IPS-20b (cell line): ENCODE results near the gene DENND6B.
A peak's percentile ranks its signal among the peaks of the same experiment; 100 is the strongest.

ENCODE experiments used
- H3K27ac ChIP-seq: one replicate; pipeline ENCODE4 v1.5.1; 2013; ENCODE audit warnings: low read length
- H3K27me3 ChIP-seq: 2 replicates; pipeline ENCODE4 v1.6.1; 2013; ENCODE audit warnings: mild to moderate bottlenecking, low read length, inconsistent platforms; ENCODE audit not compliant: insufficient read depth
- H3K36me3 ChIP-seq: 2 replicates; pipeline ENCODE4 v1.6.1; 2013; ENCODE audit warnings: low read depth, mild to moderate bottlenecking, inconsistent platforms, low read length, moderate library complexity; ENCODE audit not compliant: insufficient read depth
- H3K4me1 ChIP-seq: 2 replicates; pipeline ENCODE4 v1.6.1; 2013; ENCODE audit warnings: mild to moderate bottlenecking, control low read depth, inconsistent platforms, low read length, moderate library complexity; ENCODE audit not compliant: insufficient read depth
- H3K4me3 ChIP-seq: 2 replicates; pipeline ENCODE4 v1.5.1; 2013; ENCODE audit warnings: mild to moderate bottlenecking, low read length, inconsistent platforms
- H3K9ac ChIP-seq: 2 replicates; pipeline ENCODE4 v1.6.1; 2013; ENCODE audit warnings: low read depth, mild to moderate bottlenecking, inconsistent platforms, low read length, moderate library complexity
- H3K9me3 ChIP-seq: 2 replicates; pipeline ENCODE4 v1.6.1; 2013; ENCODE audit warnings: mild to moderate bottlenecking, low read depth, low read length, inconsistent platforms; ENCODE audit not compliant: insufficient read depth

The DENND6B gene

DNA sequence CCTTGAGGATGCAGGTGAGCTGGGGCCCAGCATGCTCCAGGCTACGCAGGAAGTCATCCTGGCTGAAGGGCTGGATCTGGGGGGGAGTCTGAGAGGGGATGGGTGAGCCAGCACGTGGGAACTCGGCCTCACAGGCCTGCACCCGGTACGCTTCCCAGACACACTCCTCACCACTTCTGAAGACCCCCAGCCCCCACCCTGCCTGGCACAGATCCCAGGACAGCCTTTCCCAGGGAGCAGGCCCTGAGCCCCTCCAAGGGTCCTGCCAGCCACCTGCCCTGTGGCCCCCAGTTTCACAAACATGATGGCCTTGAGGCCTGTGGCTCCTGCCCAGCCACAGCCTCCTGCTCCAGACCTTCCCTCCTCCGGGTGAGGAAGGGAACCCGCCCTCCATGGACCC lies 13.8 kb downstream of the DENND6B start:
- Histone ChIP-seq H3K9me3 (no peaks in the 10 kb centered on the region), H3K27me3 (no peaks in the 10 kb centered on the region), H3K4me1 (peaks cover 10% of the 10 kb centered on the region; the same call in 1 of the 2 replicates), H3K36me3 (no peaks in the 10 kb centered on the region), H3K4me3 (no peak overlapping the region), H3K9ac (no peak overlapping the region), H3K27ac (no peak overlapping the region)

DNA sequence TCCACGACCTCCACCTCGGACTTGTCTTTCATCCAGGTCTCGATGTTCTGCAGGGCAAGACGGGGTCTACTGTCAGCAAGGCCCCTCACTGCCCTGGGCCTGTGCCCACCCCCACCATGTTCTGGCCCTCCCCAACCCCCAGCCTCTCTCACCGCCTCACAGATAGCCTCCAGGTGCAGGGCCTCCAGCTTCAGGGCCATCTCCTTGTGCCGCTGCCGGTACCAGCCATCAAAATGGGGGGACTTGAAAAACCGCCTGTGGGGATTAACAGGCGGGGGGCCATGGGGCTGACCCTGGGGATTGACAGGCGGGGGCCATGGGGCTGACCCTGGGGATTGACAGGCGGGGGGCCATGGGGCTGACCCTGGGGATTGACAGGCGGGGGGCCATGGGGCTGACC lies 14.4 kb downstream of the DENND6B start:
- Histone ChIP-seq H3K36me3 (no peaks in the 10 kb centered on the region), H3K27ac (no peak overlapping the region), H3K4me1 (peaks cover 10% of the 10 kb centered on the region; the same call in 1 of the 2 replicates), H3K27me3 (no peaks in the 10 kb centered on the region), H3K4me3 (no peak overlapping the region), H3K9ac (no peak overlapping the region), H3K9me3 (no peaks in the 10 kb centered on the region)

DNA sequence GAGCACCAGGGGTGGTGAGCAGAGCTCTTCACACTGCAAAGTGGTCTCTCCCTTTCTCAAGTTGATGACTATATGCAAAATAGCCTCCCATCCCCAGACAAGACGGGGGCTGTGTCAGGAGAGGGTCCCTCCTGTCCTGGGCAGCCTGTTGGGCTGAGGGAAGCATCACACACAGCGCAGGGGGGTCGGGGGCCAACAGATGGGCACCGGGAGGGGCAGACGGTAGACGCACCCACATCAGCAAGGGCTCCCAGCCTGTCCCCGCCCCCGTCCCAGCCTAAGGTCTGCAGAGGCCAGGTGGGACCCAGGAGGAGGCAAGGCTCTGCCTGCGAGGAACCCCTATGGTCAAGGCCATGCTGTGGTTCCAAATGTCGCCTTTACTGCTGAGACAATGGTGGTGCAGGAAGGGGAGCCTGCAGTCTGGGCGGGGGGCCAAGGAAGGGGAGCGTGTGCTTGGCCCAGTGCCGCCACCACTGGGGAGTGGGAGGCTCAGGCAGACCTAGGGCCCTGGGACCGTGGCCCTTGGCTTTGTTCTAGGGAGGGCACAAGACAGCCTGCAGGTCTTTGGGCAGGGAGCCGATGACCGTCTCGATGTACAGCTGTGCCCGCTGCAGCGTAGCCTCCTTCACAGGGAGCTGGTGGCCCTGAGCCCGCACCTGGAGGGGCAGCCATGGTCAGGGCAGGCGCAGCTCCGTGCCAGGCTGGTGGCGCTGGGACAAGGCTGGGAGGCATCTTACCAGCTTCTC lies 15.0 kb downstream of the DENND6B start:
- no peak overlapping the region for H3K9ac ChIP-seq
- H3K27me3 ChIP-seq, result peaks cover 2% of the 10 kb centered on the region; the same call in 1 of the 2 replicates
- H3K36me3 ChIP-seq, result no peaks in the 10 kb centered on the region
- peaks cover 10% of the 10 kb centered on the region; the same call in 1 of the 2 replicates for H3K4me1 ChIP-seq
- H3K4me3 ChIP-seq, result no peak overlapping the region
- no peak overlapping the region for H3K27ac ChIP-seq
- no peaks in the 10 kb centered on the region for H3K9me3 ChIP-seq

DNA sequence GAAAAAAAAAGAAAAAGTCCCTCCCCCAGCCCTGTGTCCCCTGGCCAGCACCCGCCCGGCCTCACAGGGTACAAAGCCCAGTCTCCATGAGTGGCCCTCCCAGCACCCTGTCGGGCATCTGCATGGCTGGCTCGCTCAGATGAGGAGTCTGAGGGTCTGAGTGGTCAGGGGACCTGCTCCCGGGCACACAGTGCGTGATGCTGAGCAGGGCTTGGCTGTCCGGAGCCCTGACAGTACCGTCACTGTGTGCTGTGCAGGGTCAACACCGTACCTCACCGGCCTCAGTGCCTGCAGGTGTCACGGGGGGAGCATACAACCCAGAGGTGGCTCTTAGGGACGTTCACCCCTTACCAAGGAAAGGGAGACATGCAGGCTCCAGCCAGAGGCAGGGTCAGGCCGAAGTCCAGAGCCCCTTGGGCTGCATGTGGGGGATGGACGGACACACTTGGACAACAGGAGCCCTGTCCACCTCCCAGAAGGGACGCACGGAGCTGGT lies 15.8 kb downstream of the DENND6B start:
- H3K36me3 ChIP-seq, result no peaks in the 10 kb centered on the region
- no peak overlapping the region for H3K9ac ChIP-seq

DNA sequence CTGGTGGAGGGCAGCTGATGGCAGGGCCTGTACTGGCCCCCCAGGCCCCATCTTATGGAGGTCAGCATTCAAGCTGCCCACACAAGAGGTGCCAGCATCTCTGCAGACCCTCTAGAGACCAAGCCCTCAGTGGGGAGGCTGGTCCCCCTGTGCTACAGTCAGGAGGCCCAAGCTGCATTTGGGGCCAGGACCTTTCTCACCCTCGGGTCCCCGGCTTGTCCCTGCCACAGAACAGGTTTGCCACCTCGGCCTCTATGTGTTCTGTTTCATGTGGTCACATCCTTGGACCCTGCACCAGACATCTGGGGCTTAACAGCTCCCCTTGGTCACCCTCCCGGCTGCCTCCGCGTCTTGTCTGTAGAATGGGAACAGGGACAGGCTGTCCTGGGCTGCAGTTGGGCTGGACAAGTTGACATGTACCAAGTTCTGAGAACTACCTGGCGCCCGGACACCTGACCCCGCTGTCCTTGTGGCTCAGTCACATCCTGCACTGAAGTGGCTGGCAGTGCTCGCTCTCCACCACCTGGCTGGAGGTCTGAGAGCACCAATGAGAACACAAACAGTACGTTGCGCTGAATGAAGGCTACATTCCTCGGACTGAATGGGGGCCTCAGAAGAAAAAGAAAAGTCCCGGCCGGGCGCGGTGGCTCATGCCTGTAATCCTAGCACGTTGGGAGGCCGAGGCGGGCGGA lies 16.6 kb downstream of the DENND6B start:
- H3K4me3 ChIP-seq, result no peak overlapping the region
- no peaks in the 10 kb centered on the region for H3K9me3 ChIP-seq
- H3K4me1 ChIP-seq, result peaks cover 18% of the 10 kb centered on the region
- no peaks in the 10 kb centered on the region for H3K36me3 ChIP-seq
- H3K27me3 ChIP-seq, result peaks cover 12% of the 10 kb centered on the region; the same call in 1 of the 2 replicates
- H3K27ac ChIP-seq, result no peak overlapping the region
- H3K9ac ChIP-seq, result no peak overlapping the region

More for the DNA sequence above, 15.8 kb downstream of the DENND6B start:
- no peaks in the 10 kb centered on the region for H3K9me3 ChIP-seq
- H3K27me3 ChIP-seq, result peaks cover 9% of the 10 kb centered on the region; the same call in 1 of the 2 replicates
- no peak overlapping the region for H3K4me3 ChIP-seq
- peaks cover 14% of the 10 kb centered on the region for H3K4me1 ChIP-seq
- H3K27ac ChIP-seq, result no peak overlapping the region

DNA sequence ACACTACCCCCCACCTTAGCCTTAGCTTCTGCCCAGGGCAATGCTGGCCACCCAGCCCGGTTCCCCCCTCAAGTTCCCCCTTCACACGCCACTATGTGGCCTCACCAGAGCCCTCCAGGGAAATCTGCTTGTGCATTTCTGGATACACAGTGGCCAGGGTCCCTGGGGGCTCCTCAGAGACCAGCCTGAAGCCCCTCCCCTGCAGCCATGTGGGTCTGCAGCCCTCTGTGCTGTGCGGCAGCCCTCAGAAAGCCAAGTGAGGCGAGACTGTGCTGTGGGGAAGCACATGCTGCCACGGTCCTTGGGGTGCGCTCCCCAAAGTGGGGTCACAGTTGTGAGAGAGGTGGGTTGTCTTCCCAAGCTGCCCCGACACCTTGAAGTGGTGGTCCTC lies 17.2 kb downstream of the DENND6B start:
- Histone ChIP-seq H3K27me3 (peaks cover 12% of the 10 kb centered on the region; the same call in 1 of the 2 replicates), H3K36me3 (no peaks in the 10 kb centered on the region), H3K27ac (no peak overlapping the region), H3K9me3 (no peaks in the 10 kb centered on the region), H3K4me3 (no peak overlapping the region), H3K9ac (no peak overlapping the region), H3K4me1 (peaks cover 18% of the 10 kb centered on the region)

DNA sequence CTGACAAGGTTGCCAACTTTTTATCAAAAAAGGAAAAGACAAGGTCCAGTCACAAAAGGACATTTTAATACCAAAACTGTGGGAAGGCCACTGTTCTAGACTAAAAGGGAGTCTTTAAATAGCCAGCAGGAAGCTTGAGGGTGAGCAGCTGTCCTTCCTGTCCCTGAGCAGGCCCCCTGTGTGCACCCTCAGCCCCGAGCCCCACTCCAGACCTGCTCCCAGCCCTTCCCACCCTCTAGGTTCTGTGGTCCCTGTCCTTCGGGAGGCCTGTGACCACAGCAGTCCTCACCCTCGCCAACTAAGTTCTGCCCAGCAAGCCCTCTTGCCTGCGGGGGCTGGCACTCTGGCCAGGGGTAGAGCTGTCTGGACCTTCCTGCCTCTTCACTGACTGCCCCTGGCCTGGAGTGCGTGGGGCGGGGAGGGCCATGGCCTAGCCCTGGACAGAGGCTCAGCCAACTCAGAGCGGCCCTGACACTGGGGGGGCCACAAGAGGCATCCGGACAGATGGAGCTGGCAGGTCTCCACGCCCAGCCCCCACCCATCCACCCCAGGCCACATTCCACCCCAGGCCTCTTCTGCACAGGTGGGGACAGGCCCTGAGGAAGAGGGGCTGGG lies 17.7 kb downstream of the DENND6B start:
- Histone ChIP-seq H3K4me1 (peaks cover 20% of the 10 kb centered on the region), H3K9me3 (no peaks in the 10 kb centered on the region), H3K4me3 (no peak overlapping the region), H3K36me3 (no peaks in the 10 kb centered on the region), H3K27me3 (peaks cover 12% of the 10 kb centered on the region; the same call in 1 of the 2 replicates), H3K9ac (no peak overlapping the region; the same call in 1 of the 2 replicates), H3K27ac (no peak overlapping the region)

DNA sequence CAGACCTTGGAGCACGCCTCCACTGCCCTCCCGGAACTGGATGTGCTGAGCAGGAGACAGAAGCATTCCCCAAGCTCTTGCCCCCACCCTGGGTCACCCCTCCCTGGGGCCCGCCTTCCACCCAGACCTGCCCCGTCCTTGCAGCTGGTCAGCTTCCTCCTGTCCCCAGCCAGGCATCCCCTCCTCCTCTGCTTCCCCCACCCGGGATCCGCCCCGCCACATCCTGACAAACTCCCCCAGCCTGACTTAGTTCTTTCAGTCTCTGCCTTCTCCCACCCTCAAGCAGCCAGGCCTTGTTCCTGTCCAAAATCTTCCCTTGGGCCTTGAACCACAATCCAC lies 18.2 kb downstream of the DENND6B start:
- Histone ChIP-seq H3K4me1 (peaks cover 25% of the 10 kb centered on the region), H3K27me3 (peaks cover 12% of the 10 kb centered on the region; the same call in 1 of the 2 replicates), H3K4me3 (no peak overlapping the region), H3K9ac (no peak overlapping the region; the same call in 1 of the 2 replicates), H3K9me3 (no peaks in the 10 kb centered on the region), H3K27ac (no peak overlapping the region), H3K36me3 (no peaks in the 10 kb centered on the region)

DNA sequence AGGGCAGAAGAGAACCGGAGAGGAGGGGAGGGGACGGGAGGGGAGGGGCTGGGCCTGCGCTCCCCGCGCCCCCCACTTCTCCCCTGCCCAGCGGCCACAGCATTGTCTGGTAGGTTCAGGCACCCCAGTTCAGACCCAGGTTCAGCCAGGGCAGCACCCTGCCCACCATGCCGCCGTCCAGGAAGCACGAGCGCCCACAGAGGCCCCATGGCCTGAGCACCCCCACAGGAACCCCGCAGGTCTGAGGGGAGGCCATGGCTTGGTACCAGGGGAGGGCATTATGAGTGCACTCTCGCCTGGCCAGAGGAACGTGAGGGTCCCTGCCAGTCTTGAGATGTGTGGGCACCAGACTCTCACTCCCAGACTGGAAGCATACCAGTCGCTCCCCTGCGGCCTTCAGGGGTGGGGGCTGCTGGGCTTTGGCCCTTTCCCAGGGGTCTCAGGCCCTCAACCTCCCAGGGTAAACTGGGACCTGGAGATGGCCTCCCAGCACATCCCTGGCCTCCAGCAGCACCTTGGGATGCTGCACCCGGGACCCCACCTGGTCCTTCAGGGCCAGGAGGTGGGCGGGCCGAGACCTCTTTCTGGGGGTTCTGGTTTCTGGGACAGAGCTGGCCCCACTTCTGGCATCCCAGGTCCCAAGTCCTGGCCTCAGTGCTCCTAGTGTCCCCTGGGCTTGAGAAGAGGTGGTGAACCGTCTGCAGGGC lies 18.8 kb downstream of the DENND6B start:
- no peak overlapping the region for H3K9ac ChIP-seq
- no peak overlapping the region for H3K27ac ChIP-seq
- H3K36me3 ChIP-seq, result no peaks in the 10 kb centered on the region
- no peak overlapping the region for H3K4me3 ChIP-seq
- H3K27me3 ChIP-seq, result peaks cover 12% of the 10 kb centered on the region; the same call in 1 of the 2 replicates
- H3K9me3 ChIP-seq, result no peaks in the 10 kb centered on the region
- peaks cover 25% of the 10 kb centered on the region for H3K4me1 ChIP-seq

DNA sequence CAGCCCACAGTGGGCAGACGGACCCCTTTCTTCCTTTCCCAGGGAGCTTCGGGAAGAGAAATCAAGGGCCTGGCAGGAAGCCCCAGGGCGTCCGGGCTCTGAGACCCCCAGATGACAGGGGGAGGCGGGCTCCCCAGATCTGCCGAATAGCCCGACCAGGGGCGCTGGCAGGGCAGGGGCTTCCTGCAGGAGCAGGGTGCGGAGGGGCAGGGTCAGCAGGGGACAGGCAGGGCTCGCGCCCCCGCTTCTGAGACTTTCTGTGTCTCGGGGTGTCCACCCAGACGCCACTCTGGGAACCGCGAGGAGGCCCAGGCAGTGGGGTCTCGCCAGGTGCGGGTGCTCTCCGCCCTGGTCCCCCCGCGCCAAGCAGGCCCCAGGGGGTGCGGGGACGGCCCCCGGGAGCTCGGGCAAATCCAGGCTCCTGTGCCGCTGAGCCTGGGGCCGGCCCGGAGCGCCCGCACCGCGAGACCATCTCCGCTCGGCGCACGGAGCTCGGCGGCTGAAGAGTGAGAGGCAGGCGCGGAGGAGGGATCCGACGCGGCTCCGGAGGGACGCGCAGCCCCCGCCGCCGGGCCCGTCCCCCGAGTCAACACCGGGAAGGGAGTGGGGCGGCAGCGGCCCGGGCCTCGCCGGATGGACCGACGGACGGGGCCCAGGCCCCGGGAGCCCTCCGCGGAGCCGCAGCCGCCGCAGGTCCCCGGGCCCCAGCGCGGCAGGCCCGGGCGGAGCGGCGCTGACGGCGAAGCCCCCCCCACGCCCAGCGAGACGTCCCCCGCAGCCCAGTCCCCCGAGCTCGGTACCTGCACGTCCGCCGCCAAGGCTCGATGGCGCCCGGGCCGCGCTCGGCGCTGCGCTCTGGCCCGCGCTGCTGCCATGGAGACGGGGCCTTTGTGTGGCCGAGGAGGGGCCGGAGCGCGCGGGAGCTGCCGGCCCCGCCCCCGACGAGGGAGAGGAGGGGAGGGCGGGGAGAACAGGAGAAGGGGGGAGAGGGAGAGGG lies 19.8 kb downstream of the DENND6B start, which contains the start of gene PLXNB2:
Gene PLXNB2, minus strand, starts transcription at position 894 of the 997 bp plus-strand sequence. CDS start 17,062 bp downstream, outside the sequence.
- H3K9me3 ChIP-seq, result no peaks in the 10 kb centered on the region
- peak within 1 kb of the TSS; percentile 67 for H3K9ac ChIP-seq
- no peaks in the 10 kb centered on the region for H3K36me3 ChIP-seq
- peak within 1 kb of the TSS; percentile 73 for H3K4me3 ChIP-seq
- H3K27ac ChIP-seq, result no peak within 1 kb of the TSS
- peaks cover 12% of the 10 kb centered on the region; the same call in 1 of the 2 replicates for H3K27me3 ChIP-seq
- H3K4me1 ChIP-seq, result peaks cover 25% of the 10 kb centered on the region
